ENCODE data around the gene AFP. TPM values are rescaled to one million over a fixed set of nuclear protein-coding genes. Genes with fewer than 3 reads are reported as not detected.

AFP gene
- total and polyA plus RNA-seq, 2 donors = not detected

DNA sequence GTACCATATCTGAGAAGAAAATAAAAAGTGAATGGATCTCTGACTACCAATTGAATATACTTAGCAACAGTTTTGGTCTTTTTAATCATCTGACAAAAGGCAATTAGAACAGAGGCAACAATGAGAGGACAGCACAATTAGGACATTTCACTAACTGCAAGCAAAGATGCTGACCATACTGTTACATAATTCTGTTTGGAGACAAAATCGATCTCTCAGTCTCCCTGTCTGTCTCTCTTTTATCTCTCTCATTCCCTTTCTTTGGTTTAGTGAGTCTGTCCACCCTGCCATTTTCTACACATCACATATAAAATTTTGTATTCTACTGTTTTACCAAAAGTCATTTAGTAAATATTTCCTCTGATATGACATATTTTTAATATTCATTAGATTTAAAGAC lies 43.3 kb downstream of the AFP start:
- DNase-seq (ENCODE audit: extremely low spot score) = no peak
- WGBS = 77% methylated on average over 1 of the region's 1 CpG

GRCh38 chr4:73481358-73481757 lies 45.3 kb downstream of the AFP start, which contains the start of gene AFM:
AFM (plus strand) TSS chr4:73481745; CDS start chr4:73481776, 31 bp downstream.
- Histone ChIP-seq H3K4me1 (ENCODE audit: insufficient read depth) (no peaks in the 10 kb centered on the region), H3K36me3 (ENCODE audit: insufficient read depth) (no peaks in the 10 kb centered on the region), H3K4me3 (ENCODE audit: low read depth, low read length) (no peak within 1 kb of the TSS), H3K27ac (ENCODE audit: low read depth) (no peak within 1 kb of the TSS)
- WGBS = 45% methylated on average over 2 of the region's 2 CpGs
- DNase-seq (ENCODE audit: extremely low spot score) = no peak

More for the DNA sequence above, 43.3 kb downstream of the AFP start:
- no peak overlapping the region for H3K27ac ChIP-seq (ENCODE audit: low read depth)
- H3K4me3 ChIP-seq (ENCODE audit: low read depth, low read length) = no peak overlapping the region
- H3K4me1 ChIP-seq (ENCODE audit: insufficient read depth) = no peaks in the 10 kb centered on the region
- no peaks in the 10 kb centered on the region for H3K36me3 ChIP-seq (ENCODE audit: insufficient read depth)

- H3K36me3 ChIP-seq (ENCODE audit: insufficient read depth) = no peaks in the 10 kb centered on the region
- H3K4me1 ChIP-seq (ENCODE audit: insufficient read depth) = no peaks in the 10 kb centered on the region
- no peak overlapping the region for H3K4me3 ChIP-seq (ENCODE audit: low read depth, low read length)
- no peak for DNase-seq (ENCODE audit: extremely low spot score)
- H3K27ac ChIP-seq (ENCODE audit: low read depth) = no peak overlapping the region
Observed at GRCh38 chr4:73485085-73485484, 49.1 kb downstream of the AFP start.

DNA sequence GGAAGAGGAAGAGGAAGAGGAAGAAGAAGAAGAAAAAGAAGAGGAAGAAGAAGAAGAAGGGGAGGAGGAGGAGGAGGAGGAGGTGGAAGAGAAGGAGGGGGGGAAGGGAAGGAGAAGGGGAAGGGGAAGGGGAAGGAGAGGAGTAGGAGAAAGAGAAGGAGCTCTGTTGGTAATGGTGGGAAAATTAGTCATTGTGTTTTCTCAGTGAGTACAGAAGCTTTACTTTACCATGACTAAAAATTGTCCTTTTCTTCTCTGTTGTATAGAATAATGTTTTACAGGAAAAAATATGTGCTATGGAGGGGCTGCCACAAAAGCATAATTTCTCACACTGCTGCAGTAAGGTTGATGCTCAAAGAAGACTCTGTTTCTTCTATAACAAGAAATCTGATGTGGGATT lies 49.6 kb downstream of the AFP start:
- H3K4me1 ChIP-seq (ENCODE audit: insufficient read depth) = no peaks in the 10 kb centered on the region
- no peak for DNase-seq (ENCODE audit: extremely low spot score)
- H3K36me3 ChIP-seq (ENCODE audit: insufficient read depth) = no peaks in the 10 kb centered on the region
- no peak overlapping the region for H3K27ac ChIP-seq (ENCODE audit: low read depth)
- no peak overlapping the region for H3K4me3 ChIP-seq (ENCODE audit: low read depth, low read length)

- WGBS = 25% methylated on average over 1 of the region's 1 CpG
- DNase-seq (ENCODE audit: extremely low spot score) = no peak
- Histone ChIP-seq H3K4me1 (ENCODE audit: insufficient read depth) (no peaks in the 10 kb centered on the region), H3K4me3 (ENCODE audit: low read depth, low read length) (no peak overlapping the region), H3K36me3 (ENCODE audit: insufficient read depth) (no peaks in the 10 kb centered on the region), H3K27ac (ENCODE audit: low read depth) (no peak overlapping the region)
Observed at GRCh38 chr4:73486497-73486896, 50.5 kb downstream of the AFP start.

DNA sequence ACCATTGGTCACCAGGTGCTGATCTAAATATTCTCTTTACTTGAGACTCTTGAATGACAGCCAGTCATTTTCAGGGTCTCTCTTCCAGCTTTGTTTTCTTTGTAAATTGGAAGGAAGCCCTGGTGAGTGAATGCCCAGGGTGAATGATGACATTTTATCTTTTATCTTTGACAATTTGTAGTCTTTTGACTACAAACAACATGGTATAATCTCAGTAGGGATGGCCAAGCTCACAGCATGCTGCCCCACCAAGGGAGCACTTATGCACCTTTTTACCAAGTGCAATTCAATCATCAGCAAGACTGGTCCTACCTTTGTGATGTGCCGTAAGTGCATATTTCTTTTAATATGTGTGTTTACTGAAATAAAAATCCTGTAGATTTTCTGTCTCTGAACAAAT lies 51.2 kb downstream of the AFP start:
- 93% methylated on average over 1 of the region's 1 CpG for WGBS
- Histone ChIP-seq H3K4me1 (ENCODE audit: insufficient read depth) (no peaks in the 10 kb centered on the region), H3K36me3 (ENCODE audit: insufficient read depth) (no peaks in the 10 kb centered on the region), H3K4me3 (ENCODE audit: low read depth, low read length) (no peak overlapping the region), H3K27ac (ENCODE audit: low read depth) (no peak overlapping the region)
- no peak for DNase-seq (ENCODE audit: extremely low spot score)

- 56% methylated on average over 4 of the region's 4 CpGs for WGBS
- no peak overlapping the region for H3K4me3 ChIP-seq (ENCODE audit: low read depth, low read length)
- H3K36me3 ChIP-seq (ENCODE audit: insufficient read depth) = no peaks in the 10 kb centered on the region
Observed at GRCh38 chr4:73499996-73500765, 64.2 kb downstream of the AFP start.

GRCh38 chr4:73501664-73502265 lies 65.7 kb downstream of the AFP start:
- DNase-seq (ENCODE audit: extremely low spot score) = no peak
- no peaks in the 10 kb centered on the region for H3K36me3 ChIP-seq (ENCODE audit: insufficient read depth)
- H3K27ac ChIP-seq (ENCODE audit: low read depth) = no peak overlapping the region
- no peaks in the 10 kb centered on the region for H3K4me1 ChIP-seq (ENCODE audit: insufficient read depth)
- 45% methylated on average over 5 of the region's 5 CpGs for WGBS
- H3K4me3 ChIP-seq (ENCODE audit: low read depth, low read length) = no peak overlapping the region

More at GRCh38 chr4:73499996-73500765, 64.2 kb downstream of the AFP start:
- Histone ChIP-seq H3K27ac (ENCODE audit: low read depth) (no peak overlapping the region), H3K4me1 (ENCODE audit: insufficient read depth) (no peaks in the 10 kb centered on the region)
- DNase-seq (ENCODE audit: extremely low spot score) = no peak

DNA sequence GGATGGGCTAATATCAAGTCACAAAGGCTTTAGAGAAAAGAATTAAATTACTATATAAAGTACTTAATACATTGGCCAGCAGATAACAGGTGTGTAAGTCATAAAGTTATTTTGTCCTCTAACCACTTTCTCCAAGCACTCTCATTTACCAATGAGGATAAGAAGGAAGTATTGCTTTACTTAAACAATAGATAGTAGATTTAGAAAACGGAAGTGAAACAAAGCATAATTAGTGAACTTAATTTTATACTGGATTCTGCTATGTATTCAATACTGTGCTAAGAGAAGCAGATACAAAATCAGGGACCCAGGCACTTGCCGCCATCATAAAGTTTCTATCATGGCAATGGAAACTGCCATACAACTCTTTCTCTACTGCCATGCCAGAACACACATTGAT lies 69.5 kb downstream of the AFP start:
- Histone ChIP-seq H3K4me1 (ENCODE audit: insufficient read depth) (no peaks in the 10 kb centered on the region), H3K36me3 (ENCODE audit: insufficient read depth) (no peaks in the 10 kb centered on the region), H3K27ac (ENCODE audit: low read depth) (no peak overlapping the region), H3K4me3 (ENCODE audit: low read depth, low read length) (no peak overlapping the region)
- no peak for DNase-seq (ENCODE audit: extremely low spot score)
- 86% methylated on average over 2 of the region's 2 CpGs for WGBS

Other genes with a start within 250 kb of the AFP start
- gene ANKRD17, start 177.4 kb upstream of the AFP start, total RNA-seq = 74.8 TPM
- 18.3 TPM for gene ANKRD17, start 177.4 kb upstream of the AFP start, polyA plus RNA-seq
- 0.32 TPM for gene ALB, start 31.9 kb upstream of the AFP start, total RNA-seq
- 20.0 TPM for gene ALB, start 31.9 kb upstream of the AFP start, polyA plus RNA-seq
- not detected for gene AFM, start 45.5 kb downstream of the AFP start, total RNA-seq
- 0.05 TPM for gene AFM, start 45.5 kb downstream of the AFP start, polyA plus RNA-seq
- 14.8 TPM for gene RASSF6, start 184.2 kb downstream of the AFP start, total RNA-seq
- 2.7 TPM for gene RASSF6, start 184.2 kb downstream of the AFP start, polyA plus RNA-seq